Endothelial cell of umbilical vein (primary cell): ENCODE results near the gene CYP27A1. TPM values are rescaled to one million over a fixed set of nuclear protein-coding genes. Genes with fewer than 3 reads are reported as not detected.

Source experiments
- BruUV-seq: library from RNA; stranded (reverse); fragments of 400-500 nt; replicated peaks from 2 replicates; lab custom pipeline; 2021; lab: Mats Ljungman, UMichigan
- CTCF ChIA-PET: fragments of 300-600, 350-600 bp; sonication (Branson Sonifier 250); formaldehyde crosslinking; loops from one replicate; lab custom pipeline; 2021; ENCODE audit warnings: antibody characterized with exemption, inconsistent platforms; lab: Charles Lee
- POLR2A ChIA-PET: fragments of 300-600, 350-600 bp; sonication (Branson Sonifier 250); formaldehyde crosslinking; loops from one replicate; lab custom pipeline; 2021; ENCODE audit warnings: antibody characterized with exemption, inconsistent platforms; lab: Charles Lee
- DNase-seq: peaks from one replicate; pipeline ENCODE4 v3.0.0-alpha.2; 2011; ENCODE audit warnings: low read depth, low spot score
- FAIRE-seq: peaks from 2 replicates; lab custom pipeline; 2011; peaks lifted over from hg19 to GRCh38; lab: Jason Lieb, UNC
- H2AFZ ChIP-seq: 2 replicates; pipeline ENCODE4 v1.6.0; 2012; ENCODE audit warnings: low read depth, low read length, control low read depth, inconsistent platforms
- H3K27ac ChIP-seq: 2 replicates; pipeline ENCODE4 v1.5.1; 2011; ENCODE audit warnings: low read depth, mild to moderate bottlenecking, control low read depth, low read length, moderate library complexity; ENCODE audit not compliant: insufficient read depth
- H3K27me3 ChIP-seq, 2 experiments: 2 replicates each; pipeline versions ENCODE4 v1.6.0 to v1.6.1; 2011; ENCODE audit warnings: low read length in 2 of 2, mixed read lengths in 1 of 2; ENCODE audit not compliant: control insufficient read depth in 2 of 2, insufficient read depth in 2 of 2
- H3K36me3 ChIP-seq, 2 experiments: 2 replicates in 1 of 2; 3 replicates in 1 of 2; pipeline ENCODE4 v1.5.1; 2011; ENCODE audit warnings: low read length in 2 of 2, mild to moderate bottlenecking in 1 of 2, moderate library complexity in 1 of 2; ENCODE audit not compliant: control insufficient read depth in 2 of 2, insufficient read depth in 2 of 2; ENCODE audit errors: extremely low read depth in 1 of 2
- H3K4me1 ChIP-seq: 3 replicates; pipeline ENCODE4 v1.5.1; 2011; ENCODE audit warnings: mild to moderate bottlenecking, low read length; ENCODE audit not compliant: control insufficient read depth, insufficient read depth; ENCODE audit errors: extremely low read depth
- H3K4me2 ChIP-seq: 2 replicates; pipeline ENCODE4 v1.6.1; 2011; ENCODE audit warnings: low read length, control low read depth, mixed read lengths; ENCODE audit not compliant: insufficient read depth
- H3K4me3 ChIP-seq, 3 experiments: fragments of 200-600 bp in 1 of 3; sonication (generic), shearing (Covaris generic) in 1 of 3; replicated peaks in 1 of 3; 2 replicates each; pipeline ENCODE4 v1.5.1; 2011 to 2016; ENCODE audit warnings: control low read depth in 3 of 3, low read length in 3 of 3, mild to moderate bottlenecking in 2 of 3, inconsistent platforms in 1 of 3, low read depth in 1 of 3, moderate library complexity in 1 of 3; ENCODE audit not compliant: insufficient read depth in 1 of 3
- H3K79me2 ChIP-seq: 2 replicates; pipeline ENCODE4 v1.6.0; 2012; ENCODE audit warnings: low read length, inconsistent platforms; ENCODE audit not compliant: control insufficient read depth, insufficient read depth
- H3K9ac ChIP-seq: replicated peaks from 2 replicates; pipeline ENCODE3; 2011; ENCODE audit warnings: low read length, control low read depth; ENCODE audit not compliant: insufficient read depth; ENCODE audit errors: extremely low read depth
- H3K9me1 ChIP-seq: replicated peaks from 3 replicates; pipeline ENCODE4 v1.6.0; 2011; ENCODE audit warnings: mild to moderate bottlenecking, low read length; ENCODE audit not compliant: control insufficient read depth, insufficient read depth; ENCODE audit errors: extremely low read depth
- H3K9me3 ChIP-seq: replicated peaks from 2 replicates; pipeline ENCODE4 v1.5.1; 2012; ENCODE audit warnings: low read length, inconsistent platforms; ENCODE audit not compliant: control insufficient read depth, insufficient read depth
- H4K20me1 ChIP-seq: replicated peaks from 2 replicates; pipeline ENCODE3; 2011; ENCODE audit warnings: mild to moderate bottlenecking, low read length; ENCODE audit not compliant: control insufficient read depth, insufficient read depth; ENCODE audit errors: extremely low read depth
- EZH2 ChIP-seq: IDR thresholded peaks from 2 replicates; pipeline ENCODE4 v1.6.1; 2012; ENCODE audit warnings: borderline replicate concordance, low read depth, mild to moderate bottlenecking, moderate library complexity, low read length, inconsistent platforms; ENCODE audit not compliant: severe bottlenecking
- FOS ChIP-seq: IDR thresholded peaks from 2 replicates; pipeline ENCODE4 v1.6.1; 2011; ENCODE audit warnings: mild to moderate bottlenecking, low read length, moderate library complexity, borderline replicate concordance; ENCODE audit not compliant: insufficient read depth
- GATA2 ChIP-seq: IDR thresholded peaks from 2 replicates; pipeline ENCODE4 v1.7.0; 2011; ENCODE audit warnings: low read depth, mild to moderate bottlenecking, moderate library complexity, mixed read lengths, low read length; ENCODE audit not compliant: insufficient read length, insufficient read depth
- JUN ChIP-seq: IDR thresholded peaks from 2 replicates; pipeline ENCODE4 v1.6.1; 2011; ENCODE audit warnings: borderline replicate concordance, low read depth; ENCODE audit not compliant: insufficient read length, insufficient read depth
- MAX ChIP-seq: IDR thresholded peaks from 2 replicates; pipeline ENCODE4 v1.6.1; 2011; ENCODE audit not compliant: insufficient read depth, insufficient read length
- MYC ChIP-seq: IDR thresholded peaks from one replicate; pipeline ENCODE4 v1.6.1; 2011; ENCODE audit warnings: mild to moderate bottlenecking, low read depth, low read length
- POLR2A ChIP-seq: IDR thresholded peaks from 2 replicates; pipeline ENCODE4 v1.6.1; 2012; ENCODE audit warnings: low read depth, mild to moderate bottlenecking, control low read depth, low read length
- POLR2AphosphoS5 ChIP-seq: IDR thresholded peaks from 2 replicates; pipeline ENCODE4 v1.6.1; 2012; ENCODE audit warnings: low read depth, mild to moderate bottlenecking, control low read depth, low read length, moderate library complexity; ENCODE audit not compliant: insufficient read depth
- dilution Hi-C: fragments of 300-500 bp; cut with MboI; formaldehyde crosslinking; loops from one replicate; pipeline ENCODE4 v1.15.0; 2019; ENCODE audit warnings: low sequenced_read_pairs; ENCODE audit not compliant: extremely low pct_ligation_motif_present
- intact Hi-C: fragments of 100-400 bp; cut with micrococcal nuclease; formaldehyde crosslinking; loops from one replicate; pipeline ENCODE4 v1.10.0; 2022
- polyA plus RNA-seq, 4 experiments: library from polyadenylated mRNA; depleted of rRNA in 3 of 4; stranded (reverse) in 3 of 4; unstranded in 1 of 4; fragments of >200 nt; gene quantifications; 2 replicates each; pipeline versions ENCODE4 v1.2.1 to v1.2.3, GENCODE V29; 2011 to 2012; ENCODE audit warnings: missing spikeins in 1 of 4
- total RNA-seq: library from RNA; stranded (reverse); gene quantifications from 2 replicates; pipeline ENCODE4 v1.2.3, GENCODE V29; 2021
- TF ChIP-seq, protein P1 (sequence below), 2 donors: IDR thresholded peaks; 1 replicate in 1 of 2; 2 replicates in 1 of 2; pipeline ENCODE4 v1.5.1; 2011; ENCODE audit warnings: low read length in 2 of 2, mild to moderate bottlenecking in 2 of 2, moderate library complexity in 2 of 2, control low read depth in 1 of 2, inconsistent platforms in 1 of 2, low read depth in 1 of 2; ENCODE audit not compliant: insufficient read depth in 1 of 2; ENCODE audit errors: extremely low read depth in 1 of 2

Gene CYP27A1
- total and polyA plus RNA-seq, 2 donors (not counting 3 experiments of a cell fraction or from before 2014, with no cell fraction given), result 15.1 to 34.9 TPM

DNA sequence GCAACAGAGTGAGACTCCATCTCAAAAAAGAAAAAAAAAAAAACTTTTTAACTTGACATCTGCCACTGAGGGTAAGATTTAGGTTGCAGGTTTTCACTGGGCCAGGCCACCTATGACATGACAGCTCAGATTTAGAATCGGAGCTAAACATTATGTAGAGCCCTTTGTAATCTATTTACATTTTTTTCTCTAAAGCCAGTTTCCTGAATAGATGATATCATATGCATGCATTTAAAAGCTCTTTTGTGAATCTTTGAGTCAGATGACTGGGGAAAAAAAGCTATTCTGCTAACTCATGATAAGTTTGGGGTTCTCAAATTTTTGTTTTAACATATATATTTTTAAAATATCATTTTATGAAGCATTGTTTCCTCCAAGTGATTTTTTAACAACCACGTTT is 28.3 kb downstream of the CYP27A1 start:
- no TSS peak for BruUV-seq
- TF ChIP-seq POLR2A (no peak), EZH2 (no peak), JUN (no peak), FOS (no peak)
- peak; percentile 8 for FAIRE-seq
- intact Hi-C loops, result no loop called here
- Histone ChIP-seq H3K4me1 (no peaks in the 10 kb centered on the region), H3K4me2 (no peak overlapping the region), H3K27me3 (peaks cover 0 to 2% of the 10 kb centered on the region in 2 experiments), H3K9me3 (no peaks in the 10 kb centered on the region), H3K4me3 (no peak overlapping the region), H3K36me3 (peaks cover 0 to 7% of the 10 kb centered on the region in 2 experiments), H3K27ac (no peak overlapping the region), H3K79me2 (no peaks in the 10 kb centered on the region), H4K20me1 (no peaks in the 10 kb centered on the region), H2AFZ (no peak overlapping the region), H3K9me1 (no peaks in the 10 kb centered on the region), H3K9ac (no peak overlapping the region)
- dilution Hi-C loops, result no loop called here
- CTCF ChIA-PET, result interaction anchor here (0.6 to 3.0 kb wide), 10 partner anchors 10 to 83 kb away, joined by 3 to 19 read pairs (median 3); no protein-coding TSS in a partner anchor
- peak; percentile 33 for DNase-seq
- POLR2A ChIA-PET, result no interaction called here

- H3K79me2 ChIP-seq, result no peaks in the 10 kb centered on the region
- DNase-seq (no peak), FAIRE-seq (no peak)
- H4K20me1 ChIP-seq, result no peaks in the 10 kb centered on the region
- no peak overlapping the region for H3K4me3 ChIP-seq
- no peak overlapping the region for H3K4me2 ChIP-seq
- H3K36me3 ChIP-seq, result peaks cover 0 to 7% of the 10 kb centered on the region in 2 experiments
- ChIA-PET POLR2A (no interaction called here), CTCF (interaction anchor here (1.5 to 3.0 kb wide), 4 partner anchors 9 to 36 kb away, joined by 3 to 19 read pairs (median 4); partner anchors contain the start of gene CYP27A1)
- TF ChIP-seq GATA2 (no peak), POLR2AphosphoS5 (no peak), MYC (no peak), EZH2 (no peak), JUN (no peak), MAX (no peak), POLR2A (no peak)
- TF ChIP-seq, protein P1, sequence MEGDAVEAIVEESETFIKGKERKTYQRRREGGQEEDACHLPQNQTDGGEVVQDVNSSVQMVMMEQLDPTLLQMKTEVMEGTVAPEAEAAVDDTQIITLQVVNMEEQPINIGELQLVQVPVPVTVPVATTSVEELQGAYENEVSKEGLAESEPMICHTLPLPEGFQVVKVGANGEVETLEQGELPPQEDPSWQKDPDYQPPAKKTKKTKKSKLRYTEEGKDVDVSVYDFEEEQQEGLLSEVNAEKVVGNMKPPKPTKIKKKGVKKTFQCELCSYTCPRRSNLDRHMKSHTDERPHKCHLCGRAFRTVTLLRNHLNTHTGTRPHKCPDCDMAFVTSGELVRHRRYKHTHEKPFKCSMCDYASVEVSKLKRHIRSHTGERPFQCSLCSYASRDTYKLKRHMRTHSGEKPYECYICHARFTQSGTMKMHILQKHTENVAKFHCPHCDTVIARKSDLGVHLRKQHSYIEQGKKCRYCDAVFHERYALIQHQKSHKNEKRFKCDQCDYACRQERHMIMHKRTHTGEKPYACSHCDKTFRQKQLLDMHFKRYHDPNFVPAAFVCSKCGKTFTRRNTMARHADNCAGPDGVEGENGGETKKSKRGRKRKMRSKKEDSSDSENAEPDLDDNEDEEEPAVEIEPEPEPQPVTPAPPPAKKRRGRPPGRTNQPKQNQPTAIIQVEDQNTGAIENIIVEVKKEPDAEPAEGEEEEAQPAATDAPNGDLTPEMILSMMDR (IDR thresholded peaks at IDR 0.05; ENCODE audit: extremely low read depth in 1 of 2, insufficient read depth in 1 of 2, low read depth in 1 of 2, low read length in 2 of 2), result no peak
- intact Hi-C loops, result no loop called here
- BruUV-seq, result no TSS peak
- H3K9me3 ChIP-seq, result no peaks in the 10 kb centered on the region
- H3K27ac ChIP-seq, result no peak overlapping the region
- no peak overlapping the region for H2AFZ ChIP-seq
- H3K9me1 ChIP-seq, result no peaks in the 10 kb centered on the region
- H3K27me3 ChIP-seq, result peaks cover 0 to 2% of the 10 kb centered on the region in 2 experiments
- H3K9ac ChIP-seq, result no peak overlapping the region
- dilution Hi-C loops, result no loop called here
- no peaks in the 10 kb centered on the region for H3K4me1 ChIP-seq
These were observed 29.4 kb downstream of the CYP27A1 start for GRCh38 chr2:218811382-218811781.
